Effector CD8-positive, alpha-beta T cell (primary cell): Measurements from ENCODE around the gene NR2F1-AS1.

Source experiments
- DNase-seq: peaks from one replicate; lab custom pipeline; 2025; lab: John Stamatoyannopoulos, UW

The NR2F1-AS1 gene

GRCh38 chr5:93603078-93603792, 22.2 kb upstream of the NR2F1-AS1 start:
- no peak for DNase-seq

- no peak for DNase-seq
Observed at GRCh38 chr5:93602241-93603077, 21.4 kb upstream of the NR2F1-AS1 start.

GRCh38 chr5:93601802-93602155, 20.8 kb upstream of the NR2F1-AS1 start:
- DNase-seq, result no peak

GRCh38 chr5:93601071-93601801, 20.2 kb upstream of the NR2F1-AS1 start:
- no peak for DNase-seq

GRCh38 chr5:93600409-93601070, 19.5 kb upstream of the NR2F1-AS1 start:
- DNase-seq, result no peak

GRCh38 chr5:93599399-93600120, 18.5 kb upstream of the NR2F1-AS1 start:
- DNase-seq, result no peak

GRCh38 chr5:93599001-93599379, 18.0 kb upstream of the NR2F1-AS1 start:
- no peak for DNase-seq

GRCh38 chr5:93598091-93599000, 17.3 kb upstream of the NR2F1-AS1 start:
- no peak for DNase-seq

GRCh38 chr5:93596676-93597490, 15.9 kb upstream of the NR2F1-AS1 start:
- DNase-seq, result no peak

- no peak for DNase-seq
Observed at GRCh38 chr5:93596310-93596675, 15.3 kb upstream of the NR2F1-AS1 start.

GRCh38 chr5:93595420-93596147, 14.6 kb upstream of the NR2F1-AS1 start:
- no peak for DNase-seq

- DNase-seq, result no peak
Observed at GRCh38 chr5:93594591-93595419, 13.8 kb upstream of the NR2F1-AS1 start.

- DNase-seq, result no peak
Observed at GRCh38 chr5:93593476-93594131, 12.6 kb upstream of the NR2F1-AS1 start.

GRCh38 chr5:93592883-93593282, 11.9 kb upstream of the NR2F1-AS1 start:
- DNase-seq, result no peak

GRCh38 chr5:93591323-93591945, 10.4 kb upstream of the NR2F1-AS1 start:
- no peak for DNase-seq

GRCh38 chr5:93590493-93590892, 9.5 kb upstream of the NR2F1-AS1 start:
- no peak for DNase-seq

- DNase-seq, result no peak
Observed at GRCh38 chr5:93589829-93590215, 8.8 kb upstream of the NR2F1-AS1 start.
